Measurements from ENCODE around the gene NME4. TPM values are rescaled to one million over a fixed set of nuclear protein-coding genes. Genes with fewer than 3 reads are reported as not detected.

Gene NME4
- total RNA-seq, 4 donors from 2014 or later: 15.4 to 29.8 (median 19.5) TPM

- H3K4me3 ChIP-seq (ENCODE audit: low read depth, poor library complexity, severe bottlenecking): no peak overlapping the region
- TF ChIP-seq CTCF (IDR thresholded peaks at IDR 0.05): no peak
- no peak for TF ChIP-seq POLR2A (IDR thresholded peaks at IDR 0.05)
- intact Hi-C loops (cut with DNase I; ENCODE audit: low total_unique reads): no loop called here
- WGBS, 2 donors: 95 to 96% methylated on average over 7 of the region's 7 CpGs
- no peak for DNase-seq (ENCODE audit: low spot score in 2 of 2)
These were observed 33.9 kb downstream of the NME4 start for GRCh38 chr16:430904-431303.

- no peak for TF ChIP-seq POLR2A (IDR thresholded peaks at IDR 0.05)
- no peak for TF ChIP-seq CTCF (IDR thresholded peaks at IDR 0.05)
- H3K4me3 ChIP-seq (ENCODE audit: low read depth, poor library complexity, severe bottlenecking): no peak overlapping the region
- no peak for DNase-seq (ENCODE audit: low spot score in 2 of 2)
- intact Hi-C loops (cut with DNase I; ENCODE audit: low total_unique reads): no loop called here
- 93 to 96% methylated on average over 6 of the region's 6 CpGs for WGBS, 2 donors
These were observed 43.6 kb downstream of the NME4 start for GRCh38 chr16:440627-441026.

DNA sequence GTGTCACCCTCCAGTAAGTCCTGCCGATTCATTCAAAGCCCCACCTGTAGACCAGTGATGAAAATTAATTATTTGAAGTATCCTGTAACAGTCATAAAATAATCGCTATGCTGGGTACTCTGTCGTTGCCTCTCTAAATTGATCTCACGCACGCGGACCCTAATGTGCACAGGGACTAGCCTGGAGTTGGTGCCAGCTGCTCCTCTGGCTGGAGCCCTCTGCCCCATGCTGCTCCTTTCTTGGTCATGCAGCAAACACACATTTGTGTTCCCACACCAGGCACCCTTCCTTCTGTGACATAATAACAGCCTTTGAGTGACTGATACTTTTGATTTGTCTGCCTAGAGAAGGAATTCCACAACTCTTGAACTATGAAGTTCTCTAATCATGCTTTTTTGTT, 44.4 kb downstream of the NME4 start:
- WGBS, 2 donors: 97% methylated on average over 6 of the region's 6 CpGs
- no peak for TF ChIP-seq CTCF (IDR thresholded peaks at IDR 0.05)
- TF ChIP-seq POLR2A (IDR thresholded peaks at IDR 0.05): no peak
- no peak for DNase-seq (ENCODE audit: low spot score in 2 of 2)
- H3K4me3 ChIP-seq (ENCODE audit: low read depth, poor library complexity, severe bottlenecking): no peak overlapping the region
- intact Hi-C loops (cut with DNase I; ENCODE audit: low total_unique reads): no loop called here

- intact Hi-C loops (cut with DNase I; ENCODE audit: low total_unique reads): no loop called here
- H3K4me3 ChIP-seq (ENCODE audit: low read depth, poor library complexity, severe bottlenecking): no peak overlapping the region
- TF ChIP-seq POLR2A (IDR thresholded peaks at IDR 0.05) (no peak), CTCF (IDR thresholded peaks at IDR 0.05) (no peak)
- DNase-seq (ENCODE audit: low spot score in 2 of 2): no peak
- 71 to 74% methylated on average over 6 of the region's 6 CpGs for WGBS, 2 donors
These were observed 46.0 kb downstream of the NME4 start for GRCh38 chr16:442976-443375.

DNA sequence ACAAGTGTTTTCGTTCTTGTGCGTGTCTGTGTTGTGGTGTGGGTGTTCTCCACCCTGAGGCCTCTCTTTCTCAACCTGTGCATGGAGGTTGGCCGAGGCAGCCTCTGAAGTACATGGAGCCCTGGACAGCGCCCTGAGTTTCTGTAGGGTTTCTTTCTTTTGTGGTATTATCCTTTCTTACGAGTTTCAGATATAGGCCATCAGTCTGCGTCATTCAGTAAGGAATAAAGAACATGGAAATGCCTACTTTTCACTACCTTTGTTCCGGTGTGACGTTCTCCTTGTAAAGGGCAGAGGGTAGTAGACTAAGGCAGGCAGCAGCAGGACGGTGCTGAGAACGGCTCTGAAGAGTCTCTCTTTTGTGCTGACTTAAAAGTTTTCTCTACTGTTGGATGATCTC, 47.0 kb downstream of the NME4 start:
- TF ChIP-seq CTCF (IDR thresholded peaks at IDR 0.05) (no peak), POLR2A (IDR thresholded peaks at IDR 0.05) (no peak)
- 89 to 94% methylated on average over 10 of the region's 10 CpGs for WGBS, 2 donors
- DNase-seq (ENCODE audit: low spot score in 2 of 2): no peak
- intact Hi-C loops (cut with DNase I; ENCODE audit: low total_unique reads): no loop called here
- H3K4me3 ChIP-seq (ENCODE audit: low read depth, poor library complexity, severe bottlenecking): no peak overlapping the region

GRCh38 chr16:445566-445965, 48.6 kb downstream of the NME4 start:
- no peak for DNase-seq (ENCODE audit: low spot score in 2 of 2)
- intact Hi-C loops (cut with DNase I; ENCODE audit: low total_unique reads): no loop called here
- 72 to 89% methylated on average over 4 of the region's 4 CpGs for WGBS, 2 donors
- TF ChIP-seq CTCF (IDR thresholded peaks at IDR 0.05) (no peak), POLR2A (IDR thresholded peaks at IDR 0.05) (no peak)
- no peak overlapping the region for H3K4me3 ChIP-seq (ENCODE audit: low read depth, poor library complexity, severe bottlenecking)

Measured in lower leg skin (tissue), 4 donors.